Lung microvascular endothelial cell (primary cell): Measurements from ENCODE around the gene TRIM2. TPM values are rescaled to one million over a fixed set of nuclear protein-coding genes. Genes with fewer than 3 reads are reported as not detected.
A peak's percentile ranks its signal among the peaks of the same experiment; 100 is the strongest.
"Not testable (repeated sequence)": the region's sequence is repeated elsewhere in the genome, so short reads cannot be mapped to it uniquely, and the experiment has no call there.

Experiments
- DNase-seq, 2 donors: peaks; one replicate each; pipeline versions ENCODE4 v3.0.0 to v3.0.0-alpha.2; 2010; ENCODE audit warnings: low read depth in 2 of 2
- total RNA-seq: library from RNA; depleted of rRNA; stranded (reverse); fragments of >200 nt; gene quantifications from 2 replicates; pipeline ENCODE4 v1.2.1, GENCODE V29; 2014

TRIM2 gene
- total RNA-seq, 1 donor from 2014 or later: 6.5 TPM

GRCh38 chr4:153189016-153189801 lies 15.0 kb upstream of the TRIM2 start:
- no peak for DNase-seq

GRCh38 chr4:153191795-153192363 lies 12.4 kb upstream of the TRIM2 start:
- DNase-seq: no peak

GRCh38 chr4:153197301-153197700 lies 6.9 kb upstream of the TRIM2 start:
- DNase-seq: no peak

GRCh38 chr4:153198719-153199118 lies 5.5 kb upstream of the TRIM2 start:
- DNase-seq: no peak

- DNase-seq: not testable (repeated sequence)
Observed at GRCh38 chr4:153203746-153204145, 497 bp upstream of the TRIM2 start.

- DNase-seq: no peak
Observed at GRCh38 chr4:153204728-153205648, 745 bp downstream of the TRIM2 start.

- DNase-seq: no peak
Observed at GRCh38 chr4:153205757-153206156, 1.5 kb downstream of the TRIM2 start.

GRCh38 chr4:153206534-153206933 lies 2.3 kb downstream of the TRIM2 start:
- DNase-seq: no peak

GRCh38 chr4:153207027-153207426 lies 2.8 kb downstream of the TRIM2 start:
- no peak for DNase-seq

- peak; percentile 55 to 69 for DNase-seq
Observed at GRCh38 chr4:153207567-153207966, 3.3 kb downstream of the TRIM2 start.

GRCh38 chr4:153209410-153209809 lies 5.2 kb downstream of the TRIM2 start:
- no peak for DNase-seq

GRCh38 chr4:153210727-153211126 lies 6.5 kb downstream of the TRIM2 start:
- no peak for DNase-seq

GRCh38 chr4:153211986-153212728 lies 7.9 kb downstream of the TRIM2 start:
- DNase-seq: no peak

- no peak for DNase-seq
Observed at GRCh38 chr4:153212736-153213135, 8.5 kb downstream of the TRIM2 start.

GRCh38 chr4:153215921-153216320 lies 11.7 kb downstream of the TRIM2 start:
- no peak for DNase-seq

GRCh38 chr4:153216546-153216945 lies 12.3 kb downstream of the TRIM2 start:
- no peak for DNase-seq

GRCh38 chr4:153217440-153217839 lies 13.2 kb downstream of the TRIM2 start:
- no peak for DNase-seq

GRCh38 chr4:153218961-153219360 lies 14.7 kb downstream of the TRIM2 start:
- no peak for DNase-seq

- no peak for DNase-seq
Observed at GRCh38 chr4:153220682-153221395, 16.6 kb downstream of the TRIM2 start.

- peak; percentile 51 to 85 for DNase-seq
Observed at GRCh38 chr4:153221783-153222706, 17.8 kb downstream of the TRIM2 start.
